ENCODE data around the gene UBE2G1. TPM values are rescaled to one million over a fixed set of nuclear protein-coding genes. Genes with fewer than 3 reads are reported as not detected.

Gene UBE2G1
- polyA plus RNA-seq, 1 donor from 2014 or later = 65.8 TPM

DNA sequence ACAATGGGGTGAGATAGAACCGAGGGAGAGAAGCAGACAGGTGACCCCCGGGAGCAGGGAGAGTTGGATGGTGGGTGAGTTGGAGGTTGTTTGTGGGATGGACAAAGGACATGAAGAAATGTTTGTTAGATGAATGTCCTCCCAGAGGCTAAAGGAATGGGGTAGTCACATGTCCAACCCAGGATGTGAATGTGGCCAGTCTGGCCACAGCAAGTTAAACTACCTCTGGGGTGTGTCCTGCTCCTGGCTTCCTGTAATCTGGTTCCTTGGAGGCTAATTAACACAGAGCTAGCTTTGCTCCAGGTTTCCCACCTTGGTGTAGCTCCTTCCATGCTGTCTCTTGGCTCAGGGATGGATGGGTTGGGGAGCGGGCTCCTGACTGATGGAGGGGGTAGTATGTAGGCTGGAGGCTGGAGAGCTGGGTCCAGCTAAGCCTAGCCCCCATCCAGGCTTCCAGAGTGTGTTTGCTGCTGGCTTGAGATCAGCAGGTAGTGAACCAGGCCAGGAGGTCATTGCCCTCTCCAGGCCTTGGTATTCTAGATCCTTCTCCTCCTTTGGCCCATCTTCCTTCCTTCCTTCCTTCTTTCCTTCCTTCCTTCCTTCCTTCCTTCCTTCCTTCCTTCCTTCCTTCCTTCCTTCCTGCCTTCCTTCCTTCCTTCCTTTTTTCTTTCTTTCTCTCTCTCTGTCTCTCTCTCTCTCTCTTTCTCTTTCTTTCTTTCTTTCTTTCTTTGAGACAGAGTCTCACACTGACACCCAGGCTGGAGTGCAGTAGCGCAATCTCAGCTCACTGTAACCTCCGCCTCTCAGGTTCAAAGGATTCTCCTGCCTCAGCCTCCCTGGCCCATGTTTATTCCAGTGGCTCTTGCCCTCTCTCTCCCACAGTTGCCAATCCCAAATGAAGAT, 28.0 kb upstream of the UBE2G1 start:
- H3K27ac ChIP-seq (ENCODE audit: low read length) = no peak overlapping the region
- no peak overlapping the region for H3K9ac ChIP-seq (ENCODE audit: low read length)
- H2AFZ ChIP-seq (ENCODE audit: low read depth, low read length) = no peak overlapping the region
- no peaks in the 10 kb centered on the region for H3K27me3 ChIP-seq (ENCODE audit: insufficient read depth, low read depth, low read length)
- no peak overlapping the region for H3K4me3 ChIP-seq (ENCODE audit: low read length)
- H3F3A ChIP-seq (ENCODE audit: insufficient read depth, low read length, poor library complexity, severe bottlenecking) = no peaks in the 10 kb centered on the region
- TF ChIP-seq SMC3 (conservative IDR thresholded peaks at IDR 0.05; ENCODE audit: poor library complexity) (no peak), EZH2 (IDR thresholded peaks at IDR 0.05; ENCODE audit: borderline replicate concordance, insufficient read depth, low read length, poor library complexity, severe bottlenecking) (no peak), EP300 (conservative IDR thresholded peaks at IDR 0.05; ENCODE audit: poor library complexity, severe bottlenecking) (no peak), RAD21 (conservative IDR thresholded peaks at IDR 0.05) (no peak), MXI1 (conservative IDR thresholded peaks at IDR 0.05; ENCODE audit: poor library complexity, severe bottlenecking) (no peak), TAF1 (IDR thresholded peaks at IDR 0.05; ENCODE audit: low read depth) (no peak)
- TF ChIP-seq, protein P1, sequence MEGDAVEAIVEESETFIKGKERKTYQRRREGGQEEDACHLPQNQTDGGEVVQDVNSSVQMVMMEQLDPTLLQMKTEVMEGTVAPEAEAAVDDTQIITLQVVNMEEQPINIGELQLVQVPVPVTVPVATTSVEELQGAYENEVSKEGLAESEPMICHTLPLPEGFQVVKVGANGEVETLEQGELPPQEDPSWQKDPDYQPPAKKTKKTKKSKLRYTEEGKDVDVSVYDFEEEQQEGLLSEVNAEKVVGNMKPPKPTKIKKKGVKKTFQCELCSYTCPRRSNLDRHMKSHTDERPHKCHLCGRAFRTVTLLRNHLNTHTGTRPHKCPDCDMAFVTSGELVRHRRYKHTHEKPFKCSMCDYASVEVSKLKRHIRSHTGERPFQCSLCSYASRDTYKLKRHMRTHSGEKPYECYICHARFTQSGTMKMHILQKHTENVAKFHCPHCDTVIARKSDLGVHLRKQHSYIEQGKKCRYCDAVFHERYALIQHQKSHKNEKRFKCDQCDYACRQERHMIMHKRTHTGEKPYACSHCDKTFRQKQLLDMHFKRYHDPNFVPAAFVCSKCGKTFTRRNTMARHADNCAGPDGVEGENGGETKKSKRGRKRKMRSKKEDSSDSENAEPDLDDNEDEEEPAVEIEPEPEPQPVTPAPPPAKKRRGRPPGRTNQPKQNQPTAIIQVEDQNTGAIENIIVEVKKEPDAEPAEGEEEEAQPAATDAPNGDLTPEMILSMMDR (IDR thresholded peaks at IDR 0.05; ENCODE audit: poor library complexity, severe bottlenecking) = no peak
- TF ChIP-seq, protein P2, sequence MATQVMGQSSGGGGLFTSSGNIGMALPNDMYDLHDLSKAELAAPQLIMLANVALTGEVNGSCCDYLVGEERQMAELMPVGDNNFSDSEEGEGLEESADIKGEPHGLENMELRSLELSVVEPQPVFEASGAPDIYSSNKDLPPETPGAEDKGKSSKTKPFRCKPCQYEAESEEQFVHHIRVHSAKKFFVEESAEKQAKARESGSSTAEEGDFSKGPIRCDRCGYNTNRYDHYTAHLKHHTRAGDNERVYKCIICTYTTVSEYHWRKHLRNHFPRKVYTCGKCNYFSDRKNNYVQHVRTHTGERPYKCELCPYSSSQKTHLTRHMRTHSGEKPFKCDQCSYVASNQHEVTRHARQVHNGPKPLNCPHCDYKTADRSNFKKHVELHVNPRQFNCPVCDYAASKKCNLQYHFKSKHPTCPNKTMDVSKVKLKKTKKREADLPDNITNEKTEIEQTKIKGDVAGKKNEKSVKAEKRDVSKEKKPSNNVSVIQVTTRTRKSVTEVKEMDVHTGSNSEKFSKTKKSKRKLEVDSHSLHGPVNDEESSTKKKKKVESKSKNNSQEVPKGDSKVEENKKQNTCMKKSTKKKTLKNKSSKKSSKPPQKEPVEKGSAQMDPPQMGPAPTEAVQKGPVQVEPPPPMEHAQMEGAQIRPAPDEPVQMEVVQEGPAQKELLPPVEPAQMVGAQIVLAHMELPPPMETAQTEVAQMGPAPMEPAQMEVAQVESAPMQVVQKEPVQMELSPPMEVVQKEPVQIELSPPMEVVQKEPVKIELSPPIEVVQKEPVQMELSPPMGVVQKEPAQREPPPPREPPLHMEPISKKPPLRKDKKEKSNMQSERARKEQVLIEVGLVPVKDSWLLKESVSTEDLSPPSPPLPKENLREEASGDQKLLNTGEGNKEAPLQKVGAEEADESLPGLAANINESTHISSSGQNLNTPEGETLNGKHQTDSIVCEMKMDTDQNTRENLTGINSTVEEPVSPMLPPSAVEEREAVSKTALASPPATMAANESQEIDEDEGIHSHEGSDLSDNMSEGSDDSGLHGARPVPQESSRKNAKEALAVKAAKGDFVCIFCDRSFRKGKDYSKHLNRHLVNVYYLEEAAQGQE (IDR thresholded peaks at IDR 0.05; ENCODE audit: borderline replicate concordance) = no peak
- no peaks in the 10 kb centered on the region for H3K79me2 ChIP-seq (replicated peaks; ENCODE audit: insufficient read depth, low read length)
- H3K9me3 ChIP-seq (ENCODE audit: low read length) = no peaks in the 10 kb centered on the region
- H3K9me2 ChIP-seq (ENCODE audit: insufficient read depth, low read length) = no peaks in the 10 kb centered on the region
- H3K36me3 ChIP-seq (ENCODE audit: insufficient read depth, low read length) = no peaks in the 10 kb centered on the region
- no peak overlapping the region for H3K4me2 ChIP-seq (ENCODE audit: low read length)
- no peaks in the 10 kb centered on the region for H4K20me1 ChIP-seq (ENCODE audit: insufficient read depth)

DNA sequence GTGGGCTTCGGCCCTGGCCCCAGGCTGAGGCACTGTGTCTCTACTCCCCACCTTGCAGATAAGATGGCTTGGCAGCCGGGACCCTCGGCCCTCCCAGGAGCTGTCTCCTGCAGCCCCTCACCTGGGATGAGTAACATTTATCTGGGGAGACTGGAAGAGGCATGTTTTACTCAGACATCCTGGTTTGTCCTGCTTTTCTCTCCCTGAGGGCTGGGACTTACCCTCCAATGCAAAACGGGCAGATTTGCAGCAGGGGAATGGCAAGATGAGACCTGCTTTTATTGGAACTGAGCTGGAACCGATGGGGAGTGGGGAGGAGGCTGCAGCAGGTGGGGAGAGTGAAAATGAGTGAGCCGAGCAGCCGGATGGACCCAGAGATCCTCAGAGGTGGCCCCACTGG, 27.3 kb upstream of the UBE2G1 start:
- no peak overlapping the region for H3K9ac ChIP-seq (ENCODE audit: low read length)
- no peaks in the 10 kb centered on the region for H3K27me3 ChIP-seq (ENCODE audit: insufficient read depth, low read depth, low read length)
- H3K4me2 ChIP-seq (ENCODE audit: low read length) = no peak overlapping the region
- no peaks in the 10 kb centered on the region for H3K79me2 ChIP-seq (replicated peaks; ENCODE audit: insufficient read depth, low read length)
- TF ChIP-seq, protein P2 (IDR thresholded peaks at IDR 0.05; ENCODE audit: borderline replicate concordance) = no peak
- no peak for TF ChIP-seq TAF1 (IDR thresholded peaks at IDR 0.05; ENCODE audit: low read depth)
- TF ChIP-seq EP300 (conservative IDR thresholded peaks at IDR 0.05; ENCODE audit: poor library complexity, severe bottlenecking) = no peak
- TF ChIP-seq, protein P1 (IDR thresholded peaks at IDR 0.05; ENCODE audit: poor library complexity, severe bottlenecking) = no peak
- H3K36me3 ChIP-seq (ENCODE audit: insufficient read depth, low read length) = no peaks in the 10 kb centered on the region
- H3K9me2 ChIP-seq (ENCODE audit: insufficient read depth, low read length) = no peaks in the 10 kb centered on the region
- no peak overlapping the region for H2AFZ ChIP-seq (ENCODE audit: low read depth, low read length)
- H3K27ac ChIP-seq (ENCODE audit: low read length) = no peak overlapping the region
- H3K9me3 ChIP-seq (ENCODE audit: low read length) = no peaks in the 10 kb centered on the region
- H3K4me3 ChIP-seq (ENCODE audit: low read length) = no peak overlapping the region
- H3F3A ChIP-seq (ENCODE audit: insufficient read depth, low read length, poor library complexity, severe bottlenecking) = no peaks in the 10 kb centered on the region
- no peaks in the 10 kb centered on the region for H4K20me1 ChIP-seq (ENCODE audit: insufficient read depth)

Data from neural cell (in vitro differentiated cells).